Stimulated activated CD4-positive, alpha-beta T cell treated with anti-CD3 and anti-CD28 coated beads, Interleukin-15, amount 100 ng/mL, for 1 hour (primary cell): Measurements from ENCODE around the gene ZNF687.
"Not testable (repeated sequence)": the region's sequence is repeated elsewhere in the genome, so short reads cannot be mapped to it uniquely, and the experiment has no call there.

Experiments
- DNase-seq, 2 donors: peaks; one replicate each; pipeline ENCODE4 v3.0.0-alpha.2; 2020; ENCODE audit warnings: low read depth in 1 of 2, low spot score in 1 of 2

Gene ZNF687

DNA sequence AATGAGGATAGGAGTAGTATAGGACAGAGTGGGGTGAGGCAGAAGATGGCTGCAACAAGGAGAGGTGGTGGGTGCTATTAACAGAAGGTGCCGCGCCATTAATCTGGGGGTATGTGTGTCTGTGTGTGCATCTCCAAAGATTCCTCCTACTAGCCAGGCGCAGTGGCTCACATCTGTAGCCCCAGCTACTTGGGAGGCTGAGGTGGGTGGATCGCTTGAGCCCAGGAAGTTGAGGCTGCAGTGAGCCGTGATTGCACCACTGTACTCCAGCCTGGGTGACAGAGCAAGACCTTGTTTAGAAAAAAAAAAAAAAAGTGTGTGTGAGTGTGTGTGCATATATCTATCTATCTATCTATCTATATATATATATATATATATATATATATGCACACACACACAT, 6.8 kb upstream of the ZNF687 start:
- not testable (repeated sequence) for DNase-seq

DNA sequence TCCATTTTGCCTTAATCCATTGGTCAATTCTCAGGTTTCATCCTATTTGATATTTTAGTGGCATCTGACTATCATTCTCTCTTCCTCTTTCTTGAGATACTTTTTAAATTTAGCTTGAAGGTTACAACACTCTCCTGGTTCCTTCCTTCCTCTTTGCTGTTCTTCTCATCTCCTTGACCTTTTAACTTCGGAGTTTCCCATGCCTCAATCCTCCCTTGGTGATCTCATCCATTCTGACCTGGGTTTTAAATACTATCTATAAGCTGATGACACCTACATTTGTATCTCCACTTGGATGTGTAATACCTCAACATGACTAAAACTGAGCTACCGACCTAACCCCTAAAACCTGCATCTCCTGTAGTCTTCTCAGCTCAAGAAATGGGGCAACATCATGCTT, 4.8 kb upstream of the ZNF687 start:
- DNase-seq: no peak

DNA sequence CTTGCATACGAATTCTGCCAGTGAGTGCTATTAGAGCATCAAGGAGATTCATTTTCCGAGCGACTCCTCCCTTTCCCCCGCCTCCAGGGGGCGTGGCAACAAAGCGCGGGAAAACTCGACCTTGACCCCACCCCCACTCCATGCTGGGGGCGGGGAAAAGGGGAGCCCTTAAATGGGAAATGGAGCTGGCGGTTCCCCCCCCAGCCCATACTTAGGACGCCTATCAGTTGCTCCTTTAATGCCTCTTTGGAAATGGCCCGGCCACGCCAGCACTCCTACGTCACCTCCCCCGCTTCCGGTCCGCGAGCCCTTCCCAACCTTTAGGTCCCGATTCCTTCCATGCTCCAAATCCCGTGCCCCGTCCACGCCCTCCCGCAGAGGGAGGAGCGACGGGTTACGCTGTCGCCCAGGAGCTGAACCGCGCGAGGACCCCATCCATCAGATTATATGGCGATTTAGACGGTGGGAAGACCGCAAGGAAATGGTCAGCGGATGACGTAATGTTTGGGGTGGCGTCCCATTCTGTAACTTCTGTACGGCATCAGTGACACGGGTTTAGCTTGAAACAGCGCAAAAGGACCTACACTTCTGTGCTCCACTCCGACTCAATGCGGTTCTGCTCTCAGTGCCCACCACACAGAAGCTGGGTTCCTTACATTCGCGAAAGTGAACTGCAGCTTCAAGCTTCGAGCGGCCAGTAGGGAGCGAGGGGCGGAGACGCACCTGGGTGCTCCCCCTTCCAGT, 702 bp upstream of the ZNF687 start:
- peak; percentile 94 for DNase-seq

DNA sequence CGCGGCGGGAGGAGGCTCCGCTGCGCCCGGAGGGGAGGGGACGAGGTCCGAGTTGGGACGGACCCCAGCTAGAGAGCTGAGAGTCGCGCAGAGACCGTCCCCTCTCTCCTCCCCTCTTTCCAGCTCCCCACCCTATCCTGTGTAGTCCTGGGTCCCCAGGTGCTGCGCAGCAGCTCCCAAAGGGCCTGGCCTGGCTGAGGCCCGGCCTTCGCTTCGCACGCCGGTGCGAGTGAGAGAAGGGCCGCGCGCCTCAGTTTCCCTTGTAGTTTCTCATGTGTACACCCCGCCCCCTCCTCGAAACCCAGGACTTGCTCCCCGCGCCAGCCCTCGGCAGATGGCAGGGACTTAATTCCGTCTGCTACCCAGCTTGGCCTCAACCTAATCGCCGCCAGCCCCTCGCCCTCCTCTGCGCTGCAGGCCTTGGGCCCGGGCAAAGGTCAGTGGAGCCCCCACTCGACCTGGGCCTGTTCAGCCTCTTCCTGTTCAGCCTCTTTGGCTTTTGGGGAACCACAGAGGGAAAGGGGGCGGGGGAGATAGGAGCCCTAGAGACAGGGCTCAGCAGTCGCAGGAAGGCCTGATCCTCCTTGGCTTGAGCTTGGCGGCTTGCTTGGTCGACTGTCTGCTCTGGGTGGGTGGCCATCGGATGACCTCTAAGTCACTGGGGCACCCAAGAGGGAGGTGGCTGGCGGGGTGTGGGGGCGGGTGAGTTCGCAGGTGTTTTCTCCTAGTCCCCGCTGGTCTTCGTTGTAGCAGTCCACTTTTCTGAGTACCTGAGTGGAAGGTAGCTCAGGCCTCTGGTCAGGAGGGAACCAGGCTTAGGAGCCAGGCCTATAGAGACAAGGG, 1.0 kb downstream of the ZNF687 start:
- no peak for DNase-seq

DNA sequence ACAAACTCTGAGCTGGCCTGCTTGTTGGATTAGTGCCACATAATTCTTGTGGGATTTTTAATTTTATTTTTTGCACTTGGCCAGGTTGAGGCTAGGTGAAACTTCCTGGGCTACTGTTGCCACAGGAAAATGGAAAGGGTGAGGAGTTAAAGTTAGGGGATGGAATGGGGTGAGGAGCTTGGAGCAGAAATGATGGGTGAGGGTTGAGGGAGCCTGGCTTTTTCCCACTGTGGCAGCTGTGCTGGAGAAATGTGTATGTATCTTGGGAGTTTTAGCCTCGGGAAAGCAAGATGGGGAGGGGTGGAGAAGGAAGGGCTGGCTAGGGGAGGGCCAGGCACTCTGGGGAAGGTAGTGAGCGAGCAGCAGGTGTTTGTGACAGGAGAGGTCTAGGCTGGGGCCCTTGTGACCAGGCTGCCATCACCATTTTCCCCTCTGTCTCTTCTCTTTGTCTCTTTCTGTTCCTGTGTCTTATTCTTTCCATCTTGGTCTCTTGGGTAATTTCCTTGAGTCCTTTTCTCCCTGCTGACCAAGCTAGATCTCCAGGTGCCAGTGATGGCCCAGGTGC, 2.0 kb downstream of the ZNF687 start:
- DNase-seq: no peak

DNA sequence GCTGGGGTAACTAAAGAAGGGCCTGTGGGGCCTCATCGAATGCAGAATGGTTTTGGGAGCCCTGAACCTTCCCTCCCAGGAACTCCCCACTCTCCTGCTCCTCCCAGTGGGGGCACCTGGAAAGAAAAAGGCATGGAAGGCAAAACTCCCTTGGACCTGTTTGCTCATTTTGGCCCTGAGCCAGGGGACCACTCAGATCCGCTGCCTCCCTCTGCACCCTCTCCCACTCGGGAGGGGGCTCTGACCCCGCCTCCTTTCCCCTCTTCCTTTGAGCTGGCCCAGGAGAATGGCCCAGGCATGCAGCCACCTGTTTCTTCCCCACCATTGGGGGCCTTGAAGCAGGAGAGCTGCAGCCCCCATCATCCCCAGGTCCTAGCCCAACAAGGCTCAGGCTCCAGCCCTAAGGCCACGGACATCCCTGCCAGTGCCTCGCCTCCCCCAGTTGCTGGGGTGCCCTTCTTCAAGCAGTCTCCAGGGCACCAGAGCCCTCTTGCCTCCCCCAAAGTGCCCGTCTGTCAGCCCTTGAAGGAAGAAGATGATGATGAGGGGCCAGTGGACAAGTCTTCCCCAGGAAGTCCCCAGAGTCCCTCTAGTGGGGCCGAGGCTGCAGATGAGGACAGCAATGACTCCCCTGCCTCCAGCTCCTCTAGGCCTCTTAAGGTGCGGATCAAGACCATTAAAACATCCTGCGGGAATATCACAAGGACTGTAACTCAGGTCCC, 4.7 kb downstream of the ZNF687 start:
- no peak for DNase-seq

DNA sequence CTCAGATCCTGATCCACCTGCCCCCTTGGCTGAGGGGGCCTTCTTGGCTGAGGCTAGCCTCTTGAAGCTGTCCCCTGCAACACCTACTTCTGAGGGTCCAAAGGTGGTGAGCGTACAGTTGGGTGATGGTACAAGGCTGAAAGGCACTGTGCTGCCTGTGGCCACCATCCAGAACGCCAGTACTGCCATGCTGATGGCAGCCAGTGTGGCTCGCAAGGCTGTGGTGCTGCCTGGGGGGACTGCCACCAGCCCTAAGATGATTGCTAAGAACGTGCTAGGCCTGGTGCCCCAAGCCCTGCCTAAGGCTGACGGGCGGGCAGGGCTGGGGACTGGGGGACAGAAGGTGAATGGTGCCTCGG, 5.2 kb downstream of the ZNF687 start:
- DNase-seq: no peak

DNA sequence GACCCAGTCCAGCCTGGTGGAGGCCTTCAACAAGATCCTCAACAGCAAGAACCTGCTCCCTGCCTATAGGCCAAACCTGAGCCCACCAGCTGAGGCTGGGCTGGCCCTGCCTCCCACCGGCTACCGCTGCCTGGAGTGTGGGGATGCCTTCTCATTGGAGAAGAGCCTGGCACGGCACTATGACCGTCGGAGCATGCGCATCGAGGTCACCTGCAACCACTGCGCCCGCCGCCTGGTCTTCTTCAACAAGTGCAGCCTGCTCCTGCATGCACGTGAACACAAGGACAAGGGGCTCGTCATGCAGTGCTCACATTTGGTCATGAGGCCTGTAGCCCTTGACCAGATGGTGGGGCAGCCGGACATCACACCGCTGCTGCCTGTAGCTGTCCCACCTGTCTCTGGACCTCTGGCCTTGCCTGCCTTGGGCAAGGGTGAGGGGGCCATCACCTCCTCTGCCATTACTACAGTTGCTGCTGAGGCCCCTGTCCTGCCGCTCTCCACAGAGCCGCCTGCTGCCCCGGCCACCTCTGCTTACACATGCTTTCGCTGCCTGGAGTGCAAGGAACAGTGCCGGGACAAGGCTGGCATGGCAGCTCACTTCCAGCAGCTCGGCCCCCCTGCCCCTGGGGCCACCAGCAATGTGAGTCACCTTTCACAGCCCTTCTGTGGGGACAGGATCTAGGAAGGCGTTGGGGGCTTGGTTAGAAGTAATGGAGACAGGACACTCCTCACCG, 5.8 kb downstream of the ZNF687 start:
- no peak for DNase-seq

DNA sequence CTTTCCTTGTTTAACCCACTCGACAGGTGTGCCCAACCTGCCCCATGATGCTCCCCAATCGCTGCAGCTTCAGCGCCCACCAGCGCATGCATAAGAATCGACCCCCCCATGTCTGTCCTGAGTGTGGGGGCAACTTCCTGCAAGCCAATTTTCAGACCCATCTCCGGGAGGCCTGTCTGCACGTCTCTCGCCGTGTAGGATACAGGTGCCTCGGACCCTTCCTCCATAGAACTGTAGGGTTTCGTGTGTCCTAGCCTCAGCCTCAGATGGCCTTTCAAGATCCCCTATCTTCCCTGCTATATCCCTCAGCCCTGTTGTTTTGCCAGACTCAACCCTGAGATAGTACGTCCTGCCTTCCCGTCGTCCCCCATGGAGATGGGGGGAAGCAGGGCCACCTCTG, 6.4 kb downstream of the ZNF687 start:
- DNase-seq: no peak

DNA sequence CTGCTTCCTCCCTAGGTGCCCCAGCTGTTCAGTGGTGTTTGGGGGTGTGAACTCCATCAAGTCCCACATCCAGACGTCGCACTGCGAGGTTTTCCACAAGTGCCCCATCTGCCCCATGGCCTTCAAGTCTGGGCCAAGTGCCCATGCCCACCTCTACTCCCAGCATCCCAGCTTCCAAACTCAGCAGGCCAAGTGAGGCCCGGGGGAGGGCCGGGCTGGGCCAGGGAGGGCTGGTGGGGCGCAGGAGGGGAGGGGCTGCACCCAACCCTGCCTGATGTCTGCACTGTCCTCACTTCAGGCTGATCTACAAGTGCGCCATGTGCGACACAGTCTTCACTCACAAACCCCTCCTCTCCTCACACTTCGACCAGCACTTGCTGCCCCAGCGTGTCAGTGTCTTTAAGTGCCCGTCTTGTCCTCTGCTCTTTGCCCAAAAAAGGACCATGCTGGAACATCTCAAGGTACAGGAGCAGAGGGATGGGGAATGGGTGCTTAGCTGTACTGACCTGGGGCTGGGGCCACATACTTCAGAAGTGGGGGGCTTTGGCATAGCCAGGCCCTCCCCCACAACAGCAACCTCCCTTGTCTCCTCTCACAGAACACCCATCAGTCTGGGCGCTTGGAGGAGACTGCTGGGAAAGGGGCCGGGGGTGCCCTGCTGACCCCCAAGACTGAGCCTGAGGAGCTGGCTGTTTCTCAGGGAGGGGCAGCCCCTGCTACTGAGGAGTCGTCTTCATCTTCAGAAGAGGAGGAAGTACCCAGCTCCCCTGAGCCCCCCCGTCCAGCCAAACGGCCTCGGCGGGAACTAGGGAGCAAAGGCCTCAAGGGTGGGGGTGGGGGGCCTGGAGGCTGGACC, 7.2 kb downstream of the ZNF687 start:
- DNase-seq: no peak

DNA sequence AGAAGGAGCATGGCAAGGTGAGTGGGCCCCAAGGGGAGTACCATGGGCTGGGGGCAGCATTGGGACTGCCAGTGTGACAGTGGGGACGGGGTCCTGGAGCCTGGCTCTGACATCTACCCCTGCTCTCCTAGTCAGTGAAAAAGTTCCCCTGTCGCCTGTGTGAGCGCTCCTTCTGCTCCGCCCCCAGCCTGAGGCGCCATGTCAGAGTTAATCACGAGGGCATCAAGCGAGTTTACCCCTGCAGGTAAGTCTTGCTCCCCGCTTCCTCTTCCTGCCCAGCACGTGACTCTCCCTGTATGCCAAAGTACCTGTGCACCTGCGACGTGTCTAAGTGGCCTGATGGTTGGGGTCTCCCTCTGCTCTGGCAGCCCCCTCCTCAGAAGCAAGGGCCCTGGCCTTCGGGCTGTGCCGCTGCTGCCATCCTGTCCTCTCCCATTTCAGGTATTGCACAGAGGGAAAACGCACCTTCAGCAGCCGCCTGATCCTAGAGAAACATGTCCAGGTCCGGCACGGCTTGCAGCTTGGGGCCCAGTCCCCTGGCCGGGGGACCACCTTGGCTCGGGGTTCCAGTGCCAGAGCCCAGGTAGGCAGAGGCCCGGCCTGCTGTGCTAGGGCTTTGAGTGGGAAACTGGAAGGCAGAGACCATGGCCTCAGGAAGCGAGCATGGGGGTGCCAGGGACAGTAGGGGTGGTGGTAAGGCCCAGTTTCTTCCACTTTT, 8.1 kb downstream of the ZNF687 start:
- no peak for DNase-seq

DNA sequence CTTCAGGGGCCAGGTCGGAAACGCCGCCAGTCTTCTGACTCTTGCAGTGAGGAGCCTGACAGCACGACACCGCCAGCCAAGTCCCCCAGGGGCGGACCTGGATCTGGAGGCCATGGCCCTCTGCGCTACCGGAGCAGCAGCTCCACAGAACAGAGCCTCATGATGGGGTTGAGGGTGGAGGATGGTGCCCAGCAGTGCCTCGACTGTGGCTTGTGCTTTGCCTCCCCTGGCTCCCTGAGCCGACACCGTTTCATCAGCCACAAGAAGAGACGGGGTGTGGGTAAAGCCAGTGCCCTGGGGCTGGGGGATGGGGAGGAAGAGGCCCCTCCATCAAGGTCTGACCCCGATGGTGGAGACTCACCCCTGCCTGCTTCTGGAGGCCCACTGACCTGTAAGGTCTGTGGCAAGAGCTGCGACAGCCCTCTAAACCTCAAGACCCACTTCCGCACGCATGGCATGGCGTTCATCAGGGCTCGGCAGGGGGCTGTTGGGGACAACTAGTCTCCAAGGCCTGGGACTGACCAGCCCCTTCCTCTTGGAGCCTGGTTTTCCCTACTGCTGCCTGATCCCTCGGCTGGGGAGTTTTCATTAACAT, 8.7 kb downstream of the ZNF687 start:
- DNase-seq: no peak

DNA sequence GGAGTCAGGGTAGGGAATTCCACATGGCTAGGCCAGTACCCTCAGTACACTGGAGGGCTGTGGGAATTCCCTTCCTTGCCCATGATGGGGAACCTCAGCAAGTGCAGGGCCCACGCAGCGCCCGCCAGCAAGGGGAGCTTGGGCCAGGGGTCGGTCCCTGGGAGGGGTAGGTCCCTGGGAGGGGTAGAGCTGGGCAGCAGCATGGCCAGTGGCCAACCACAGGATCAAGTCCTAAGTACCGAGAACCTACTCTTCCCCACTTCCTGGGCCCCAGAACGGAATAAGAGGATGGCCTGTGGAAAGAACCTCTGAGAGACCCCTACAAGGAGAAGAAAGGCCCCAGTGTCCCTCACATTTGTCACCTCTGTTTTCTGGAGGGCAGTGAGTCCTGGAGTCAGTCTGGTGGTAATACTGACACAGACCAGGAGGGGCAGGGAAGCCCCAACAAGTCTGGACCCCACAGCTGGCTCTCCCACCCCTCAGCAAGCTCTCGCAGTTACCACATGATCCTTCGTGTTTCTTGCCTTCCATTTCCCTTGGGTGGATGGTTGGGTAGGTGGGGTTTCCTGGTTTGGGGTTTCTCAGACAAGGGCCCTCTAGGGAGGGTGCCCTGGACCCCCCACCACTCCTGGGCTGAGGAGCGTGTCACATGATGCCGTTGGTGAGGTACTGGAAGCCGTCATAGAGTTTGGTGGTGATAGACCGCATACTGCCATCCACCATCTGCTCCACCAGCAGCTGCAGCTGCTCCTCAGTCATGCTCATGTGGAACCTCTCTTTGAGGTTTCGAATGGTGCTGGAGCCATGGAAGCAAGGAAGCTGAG, 10.3 kb downstream of the ZNF687 start:
- DNase-seq: no peak

DNA sequence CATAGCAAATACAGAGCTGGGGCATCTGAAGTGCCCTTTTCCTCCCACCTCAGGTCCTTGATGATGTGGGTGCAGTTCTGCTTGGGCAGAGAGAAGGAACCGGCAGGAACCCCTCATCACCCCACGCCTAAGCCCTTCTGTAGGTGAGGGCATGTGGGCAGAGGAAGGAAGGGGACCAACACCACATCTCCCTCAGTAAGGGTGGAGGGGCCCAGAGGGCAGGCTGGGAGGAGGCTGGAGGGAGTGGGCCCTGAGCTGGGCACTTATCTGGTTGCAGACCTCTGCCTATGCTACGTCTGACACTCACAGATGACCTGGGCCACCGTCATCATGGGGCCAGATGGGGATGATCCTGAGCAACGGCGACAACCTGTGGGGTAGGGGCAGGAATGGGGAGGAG, 11.0 kb downstream of the ZNF687 start:
- DNase-seq: no peak

DNA sequence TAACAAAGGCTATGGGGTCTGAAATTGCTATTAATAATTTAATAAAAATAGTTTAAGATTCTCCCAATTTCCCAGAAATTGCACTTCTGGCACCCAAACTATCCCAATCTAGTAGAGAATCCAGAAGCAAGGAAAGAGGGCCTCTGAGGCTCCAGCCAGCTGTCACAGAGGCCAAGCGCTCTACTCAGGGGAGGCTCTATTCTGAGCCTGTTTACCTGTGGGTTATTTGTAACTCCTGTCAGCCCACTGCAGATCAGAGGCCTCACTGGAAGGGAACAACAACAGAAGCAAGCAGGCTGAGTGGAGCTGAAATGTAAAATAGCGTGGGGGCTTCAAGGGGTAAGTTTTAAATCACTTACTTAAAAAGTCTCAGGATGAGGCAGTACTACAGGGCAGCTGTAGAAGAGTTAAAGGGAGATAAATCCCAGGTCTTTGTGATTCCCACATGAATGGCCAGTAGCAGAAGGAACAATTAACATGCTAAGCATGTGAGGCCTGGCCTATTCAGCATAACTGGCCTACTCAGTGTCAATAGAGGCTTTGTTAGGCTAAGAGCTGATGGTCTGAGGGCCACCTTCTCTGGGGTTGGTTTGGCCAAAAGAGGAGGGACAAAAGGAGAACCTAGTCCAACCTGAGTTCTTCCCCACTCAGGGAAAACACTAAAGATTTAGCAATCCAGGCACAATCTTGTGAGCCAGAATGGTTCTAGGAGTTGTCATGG, 12.8 kb downstream of the ZNF687 start:
- no peak for DNase-seq

DNA sequence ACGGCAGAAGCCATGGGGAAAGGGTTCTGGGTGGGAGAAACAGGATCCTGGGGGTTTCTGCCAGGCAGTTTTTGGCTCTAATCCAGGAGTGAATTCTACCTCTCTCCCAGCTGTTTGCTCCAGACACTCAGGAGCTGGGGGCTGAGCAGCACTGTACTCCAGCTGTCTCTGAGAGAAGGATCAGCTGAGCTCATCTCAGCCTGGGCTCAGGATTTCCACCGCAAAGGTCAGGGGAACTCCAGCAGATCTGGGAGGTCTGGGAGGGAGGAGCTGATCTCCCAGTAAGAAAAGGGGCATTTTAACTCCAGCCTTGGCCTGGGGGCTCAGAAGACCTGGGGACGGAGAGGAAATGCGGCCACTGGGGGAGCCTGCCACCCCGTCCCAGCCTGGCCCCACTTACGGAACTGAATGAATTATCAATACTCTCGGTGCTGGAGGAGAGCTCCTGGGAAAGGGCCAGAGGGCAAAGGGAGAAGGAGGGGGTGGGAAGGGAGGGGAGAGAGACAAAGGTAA, 27.8 kb downstream of the ZNF687 start:
- DNase-seq: no peak

DNA sequence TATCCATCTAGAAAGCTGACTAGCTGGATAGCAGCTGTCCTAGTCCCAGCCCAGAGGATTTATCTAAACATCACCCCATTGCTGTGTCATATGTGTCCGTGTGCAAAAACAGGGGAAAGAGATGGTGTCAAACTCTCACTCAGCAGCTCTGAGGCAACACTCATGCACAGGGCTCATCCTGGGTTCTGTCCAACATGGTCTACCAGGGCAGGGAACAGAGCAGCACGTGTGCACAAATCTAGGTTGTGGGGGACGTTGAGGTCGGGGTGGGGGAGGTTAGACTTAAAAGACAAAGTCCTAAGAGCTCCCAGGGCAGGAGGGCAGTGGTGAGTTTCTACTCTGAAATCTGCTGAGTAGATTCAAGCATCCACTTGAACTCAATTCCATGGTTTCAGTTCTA, 28.9 kb downstream of the ZNF687 start:
- DNase-seq: no peak
